HG03521 (cell line): ENCODE measurements around the gene KCNQ1.

ENCODE experiments used
- ATAC-seq: cut with Tn5 transposase; IDR thresholded peaks from one replicate; pipeline ENCODE4 v1.9.1; 2021; ENCODE audit warnings: mild to moderate bottlenecking, moderate library complexity; ENCODE audit not compliant: unreplicated experiment

The KCNQ1 gene

DNA sequence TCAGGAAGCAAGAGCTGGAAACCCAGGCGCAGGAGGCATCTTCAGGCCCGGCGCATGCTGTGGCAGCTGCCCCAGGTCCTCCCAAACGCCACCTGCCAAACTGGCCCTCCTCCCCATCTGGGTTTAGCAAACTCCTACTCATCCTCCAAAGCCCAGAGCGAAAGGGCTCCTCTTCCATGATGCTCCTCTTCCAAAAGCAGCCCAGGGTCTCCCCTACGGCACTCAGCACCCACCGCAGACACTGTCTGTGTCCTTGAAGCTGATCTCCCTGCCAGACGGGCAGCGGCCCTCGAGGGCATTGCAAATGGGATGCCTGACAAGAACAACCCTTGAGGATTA is 414.9 kb downstream of the KCNQ1 start:
- no peak for ATAC-seq

DNA sequence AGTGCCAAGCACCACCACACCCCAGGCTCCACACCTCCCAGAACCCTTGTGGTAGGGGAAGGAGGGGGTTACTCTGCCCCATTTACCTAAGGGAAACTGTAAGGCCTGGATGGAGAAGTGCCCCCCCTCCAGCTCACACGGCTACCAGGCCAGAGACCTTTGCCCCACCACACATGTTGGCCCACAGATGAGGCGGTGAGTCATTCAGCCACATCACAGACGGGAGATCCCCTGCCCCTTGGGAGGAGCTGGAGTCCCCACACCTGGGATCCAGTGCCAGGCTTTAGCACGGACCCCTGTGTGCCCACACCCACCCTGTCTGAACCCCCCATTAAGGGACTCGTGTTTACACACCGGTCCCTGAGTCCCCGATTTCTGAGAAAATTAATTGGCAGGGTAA is 415.8 kb downstream of the KCNQ1 start:
- no peak for ATAC-seq

DNA sequence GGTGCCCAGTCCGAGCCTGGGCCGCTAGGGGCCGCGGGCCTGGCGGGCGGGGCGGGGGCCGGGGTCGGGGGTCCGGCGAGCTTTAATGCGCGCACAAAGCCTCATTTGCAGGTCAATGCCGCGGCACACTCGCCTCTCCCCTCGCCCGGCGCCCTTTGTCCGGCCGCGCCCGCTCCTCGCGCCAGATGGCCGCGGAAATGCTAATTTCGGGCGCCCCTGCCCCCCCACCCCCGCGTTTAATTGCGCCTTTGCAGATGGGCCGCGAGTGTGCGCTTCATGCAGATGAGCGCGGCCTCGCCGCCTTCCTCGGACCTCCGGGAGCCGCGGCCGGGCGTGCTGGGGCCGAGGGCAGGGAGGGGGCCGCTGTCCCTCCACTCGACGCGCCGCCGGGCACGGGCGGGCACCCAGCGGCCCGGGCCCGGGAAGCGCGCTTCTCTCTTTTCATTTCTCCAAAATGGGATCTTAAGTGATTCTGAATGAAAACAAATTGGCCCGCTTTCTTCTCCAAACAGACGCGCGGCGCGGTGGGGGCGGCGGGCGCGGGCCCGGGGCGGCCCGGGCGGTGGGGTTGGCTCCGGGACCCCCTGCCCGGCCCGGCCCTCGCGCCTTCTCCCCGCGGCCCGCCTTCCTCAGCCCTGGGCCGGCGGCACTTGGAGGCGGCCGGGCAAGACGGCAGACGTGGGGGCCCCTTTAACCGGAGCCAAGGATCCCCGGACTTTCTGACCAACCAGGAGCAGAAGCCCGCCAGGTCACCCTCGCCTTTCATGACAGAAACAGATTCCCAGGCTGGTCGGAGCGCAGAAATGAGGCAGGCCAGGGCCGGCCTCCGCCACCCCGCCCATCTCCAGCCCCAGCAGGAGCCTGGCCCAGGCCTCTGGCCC is 417.8 kb downstream of the KCNQ1 start:
- ATAC-seq = no peak

DNA sequence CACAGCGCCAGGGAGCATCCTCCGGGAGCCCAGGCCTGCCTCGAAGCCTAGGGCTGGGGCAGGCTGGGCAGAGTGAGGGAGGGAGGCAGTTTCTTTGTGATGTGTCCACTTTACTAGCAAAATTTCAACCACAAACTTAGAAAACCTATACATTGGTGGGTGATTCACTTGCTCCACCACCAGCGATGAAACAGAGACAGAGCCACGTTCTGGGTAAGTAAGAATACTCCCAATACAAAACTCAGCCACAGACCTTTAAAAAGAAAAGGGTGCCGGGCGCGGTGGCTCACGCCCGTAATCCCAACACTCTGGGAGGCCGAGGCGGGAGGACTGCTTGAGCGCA is 418.4 kb downstream of the KCNQ1 start:
- no peak for ATAC-seq

DNA sequence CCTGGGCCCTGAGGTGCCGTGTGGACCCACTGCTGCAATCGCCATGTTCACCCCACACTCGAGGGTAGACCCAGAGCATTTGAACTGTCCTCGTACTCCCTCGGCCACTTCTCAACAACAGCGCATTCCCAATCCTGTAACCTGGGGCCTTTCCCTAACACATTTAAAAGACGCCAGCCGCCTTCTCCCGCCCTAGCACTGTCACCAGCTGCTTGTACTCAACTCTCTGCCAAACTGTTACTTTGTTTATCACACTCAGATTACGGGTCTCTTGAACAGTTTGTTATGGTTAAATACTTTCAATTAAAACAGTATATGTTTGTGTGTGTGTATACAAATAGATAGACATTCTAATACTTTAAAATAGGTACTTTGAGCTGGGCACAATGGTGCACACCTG is 420.1 kb downstream of the KCNQ1 start:
- no peak for ATAC-seq

DNA sequence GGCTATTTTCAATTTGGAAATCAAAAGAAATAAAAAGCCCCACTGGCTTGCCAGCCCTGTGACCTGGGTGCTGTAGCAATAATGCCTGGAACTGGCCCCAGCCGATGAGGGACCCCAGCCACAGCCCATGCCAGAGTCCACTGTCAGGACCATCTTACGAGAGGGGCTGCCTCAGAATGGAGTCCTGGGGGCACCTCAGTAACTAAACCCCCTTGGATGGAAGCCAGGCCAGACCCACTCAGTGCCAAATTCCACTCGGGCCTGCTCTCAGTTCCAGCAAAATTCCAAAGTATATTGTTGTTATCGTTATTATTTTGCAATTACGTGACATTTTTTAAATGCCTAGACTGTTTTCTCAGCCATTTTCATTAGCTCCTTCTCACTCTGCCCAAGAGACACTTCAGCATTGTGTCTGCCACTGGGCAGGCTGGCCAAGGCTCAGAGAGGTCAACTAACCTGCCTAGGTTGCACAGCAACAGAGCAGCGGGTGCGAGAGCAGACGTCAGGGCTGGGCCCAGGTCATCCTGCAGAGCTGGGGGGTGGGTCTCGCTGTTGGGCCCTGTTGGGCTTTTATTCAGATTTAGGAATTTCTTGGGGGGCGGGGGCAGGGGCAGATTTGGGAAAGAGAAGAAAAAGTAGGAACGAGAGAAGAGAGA is 421.2 kb downstream of the KCNQ1 start:
- ATAC-seq = no peak

DNA sequence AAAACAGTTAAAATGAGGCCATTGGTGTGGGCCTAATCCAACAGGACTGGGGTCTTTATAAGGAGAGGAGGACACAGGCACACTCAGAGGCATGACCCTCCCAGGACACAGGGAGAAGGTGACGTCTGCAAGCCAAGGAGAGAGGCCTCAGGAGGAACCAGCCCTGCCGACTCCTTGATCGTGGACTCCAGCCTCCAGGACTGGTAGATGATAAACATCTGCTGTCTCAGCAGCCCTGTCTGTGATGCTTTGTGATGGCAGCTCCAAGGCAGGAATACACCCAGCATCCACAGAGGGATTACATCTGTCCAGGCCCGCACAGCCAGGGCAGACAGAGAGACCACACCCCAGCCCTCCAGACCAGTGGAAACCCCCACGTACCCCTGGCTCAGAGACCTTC is 422.3 kb downstream of the KCNQ1 start:
- ATAC-seq = no peak

DNA sequence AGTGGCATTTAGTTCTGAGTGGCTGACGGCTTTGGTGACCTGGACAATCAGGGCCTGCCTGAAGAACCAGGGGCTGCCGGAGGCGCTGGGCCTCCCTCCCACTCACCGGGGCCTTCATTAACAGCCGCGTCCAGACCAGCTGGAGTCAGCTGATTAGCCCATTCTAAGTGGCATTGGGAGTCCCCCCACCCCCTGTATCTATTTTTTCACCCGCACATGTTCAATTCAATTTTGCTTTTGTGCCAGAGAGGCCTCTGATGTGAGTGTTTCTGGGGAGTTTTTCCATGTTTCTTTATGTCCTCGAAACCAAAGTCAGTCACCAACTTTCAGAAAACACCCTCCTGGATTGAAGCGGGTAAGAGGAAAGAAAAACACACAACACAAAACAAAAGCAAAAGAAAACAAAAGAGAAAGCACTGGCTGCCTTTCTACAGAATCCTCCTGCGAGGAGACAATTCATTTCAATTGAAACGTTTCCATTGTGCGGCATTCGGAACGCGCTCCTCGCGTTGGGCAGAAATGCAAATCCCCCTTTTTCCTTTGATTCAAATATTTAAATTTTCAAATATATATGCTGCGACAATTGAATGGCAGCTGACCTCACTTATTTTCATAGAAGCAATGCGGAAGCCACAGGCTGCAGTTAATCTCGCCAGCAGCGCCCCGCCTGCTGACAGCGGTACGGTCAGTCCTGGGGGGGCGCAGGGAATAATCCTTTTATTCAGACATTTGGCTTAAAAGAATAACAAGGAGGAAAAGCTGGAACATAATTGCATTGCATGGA is 423.1 kb downstream of the KCNQ1 start:
- no peak for ATAC-seq

DNA sequence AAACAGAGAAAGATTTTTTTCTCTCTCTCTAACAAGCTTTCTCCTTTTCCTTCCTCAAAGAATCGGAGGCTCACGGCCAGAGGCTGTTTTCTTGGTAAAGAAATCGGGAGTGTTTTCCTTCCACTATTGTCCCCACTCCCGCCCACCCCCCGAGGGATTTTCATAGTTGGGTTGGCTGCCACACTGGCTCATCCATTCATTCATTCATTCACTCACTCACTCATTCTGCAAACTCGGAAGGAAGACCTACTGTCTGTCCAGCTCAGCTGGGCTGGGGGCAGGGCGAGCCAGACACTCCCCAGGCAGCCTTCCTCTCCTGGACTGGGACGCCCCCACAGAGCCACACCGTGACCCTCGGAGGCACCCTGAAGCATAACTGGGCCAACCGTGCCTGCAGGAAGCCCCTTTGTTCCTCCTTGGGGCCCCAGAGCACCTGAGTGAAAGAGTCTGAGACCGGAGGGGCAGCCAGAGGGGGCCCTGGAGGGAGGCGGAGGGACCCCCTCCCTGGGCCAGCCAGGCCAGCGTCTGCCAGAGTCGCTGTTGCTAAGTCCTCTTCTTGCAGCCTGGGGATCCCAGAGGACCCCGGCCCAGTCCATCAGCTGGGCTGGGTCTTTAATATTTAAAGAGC is 423.8 kb downstream of the KCNQ1 start:
- no peak for ATAC-seq

DNA sequence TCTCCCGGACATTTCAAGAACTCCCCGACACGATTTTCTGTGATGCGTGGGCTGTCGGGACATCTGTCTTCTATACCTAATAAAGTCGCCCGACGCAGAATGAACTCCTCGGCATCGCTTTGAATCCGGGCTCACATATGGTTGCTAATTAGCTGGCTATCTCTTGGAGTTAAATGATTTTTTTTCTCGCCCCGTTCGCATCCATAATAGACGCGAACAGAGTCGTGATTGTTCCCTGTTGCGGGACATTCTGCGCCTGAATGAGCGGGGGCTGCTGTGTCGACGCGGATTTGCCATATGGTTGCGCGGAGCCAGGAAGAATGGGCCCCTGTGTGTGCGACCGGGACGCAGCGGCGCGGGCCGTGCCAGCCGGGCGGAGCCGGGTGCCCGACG is 424.3 kb downstream of the KCNQ1 start:
- ATAC-seq = no peak

DNA sequence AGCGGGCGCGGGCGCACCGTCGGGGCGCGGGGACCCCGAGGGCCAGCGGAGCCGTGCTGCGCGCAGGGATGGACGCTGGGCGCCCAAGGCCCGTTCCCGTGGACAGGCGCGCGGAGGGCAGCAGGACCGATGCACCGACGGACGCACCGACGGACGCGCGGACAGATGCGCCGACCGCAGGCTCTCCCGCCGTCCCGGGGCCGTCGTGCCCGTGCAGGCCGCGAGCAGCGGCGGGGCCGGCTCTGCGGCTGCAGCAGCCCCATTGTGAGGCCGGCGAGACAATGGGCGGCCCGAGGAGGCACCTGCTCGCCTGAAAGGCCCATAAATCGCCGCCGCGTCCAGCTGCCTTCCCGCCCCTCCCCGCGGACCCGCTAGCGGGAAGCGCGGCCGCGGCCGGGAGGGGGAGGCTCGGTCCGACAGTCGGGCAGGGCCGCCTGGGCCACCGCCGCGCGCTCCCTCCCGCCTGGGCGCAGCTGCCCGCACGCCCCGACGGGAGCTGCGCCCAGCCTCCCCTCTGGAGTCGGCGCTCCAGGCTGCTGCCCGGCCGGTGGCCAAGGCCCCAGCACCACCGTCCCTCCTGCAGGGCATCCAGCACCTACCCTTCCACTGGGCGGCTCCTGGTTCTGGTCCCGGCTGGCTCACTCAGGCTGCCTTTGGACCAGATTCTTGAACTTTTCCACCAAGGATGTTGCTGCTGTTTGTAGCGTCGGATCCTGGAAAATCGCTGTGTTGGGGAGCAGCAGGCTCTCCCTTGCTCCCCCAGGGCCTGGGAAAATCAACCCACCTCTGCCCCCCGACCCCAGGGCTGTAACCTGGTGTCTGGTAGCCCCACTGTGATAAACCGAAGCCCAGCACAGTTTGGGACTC is 425.0 kb downstream of the KCNQ1 start:
- ATAC-seq = no peak

DNA sequence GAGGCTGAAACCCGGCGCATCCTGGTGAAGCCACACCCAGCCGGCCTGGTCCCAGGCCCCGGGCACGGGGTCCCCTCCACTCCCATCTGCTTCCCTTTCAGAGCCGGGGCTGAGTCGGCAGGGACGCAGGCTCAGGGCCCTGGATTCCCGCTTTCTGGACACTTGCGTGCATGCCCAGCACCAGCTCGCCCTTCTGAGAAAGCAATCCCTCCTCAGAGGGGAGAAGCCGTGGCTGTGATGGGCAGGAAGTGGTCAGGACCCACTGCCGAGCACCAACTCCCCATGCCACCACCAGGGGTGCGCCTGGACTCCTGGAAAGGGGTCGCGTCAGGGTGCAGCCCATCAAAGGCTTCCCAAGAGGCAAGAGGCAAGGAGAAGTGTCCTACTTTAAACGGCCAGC is 425.7 kb downstream of the KCNQ1 start:
- ATAC-seq = no peak

DNA sequence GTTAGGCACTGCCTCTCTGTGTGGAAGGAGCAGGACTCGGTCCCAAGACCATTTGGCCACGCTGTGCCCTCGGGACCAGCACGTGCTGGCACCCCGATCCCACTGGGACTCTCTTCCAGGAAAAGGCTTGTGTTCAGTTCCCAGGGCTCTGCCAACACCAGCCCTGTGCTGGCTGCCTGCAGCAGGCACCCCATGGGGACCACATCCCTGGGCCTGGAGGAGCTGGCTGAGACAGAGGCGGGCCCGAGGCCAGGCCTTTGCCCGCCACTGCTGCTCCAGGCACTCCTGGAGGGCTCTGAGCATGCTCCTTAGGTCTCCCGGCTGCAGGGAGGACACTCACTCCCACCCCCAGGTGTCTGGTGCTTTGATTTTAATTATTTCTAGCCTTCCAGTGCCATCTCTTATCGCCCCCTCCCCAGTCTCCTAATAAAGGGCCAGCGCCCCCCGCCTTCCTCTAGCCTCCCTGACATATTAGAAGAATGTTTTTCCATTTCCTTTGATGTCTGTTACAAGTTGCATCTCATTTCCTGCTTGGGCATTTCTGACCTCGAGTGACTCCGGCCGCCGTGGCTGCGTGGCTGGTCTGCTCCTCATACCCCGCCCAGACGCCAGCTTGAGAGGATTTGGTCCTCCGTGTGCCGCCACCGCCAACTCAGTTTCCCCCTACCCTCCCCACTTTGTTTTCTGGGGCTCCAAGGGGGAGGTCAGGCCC is 426.3 kb downstream of the KCNQ1 start:
- ATAC-seq = no peak

DNA sequence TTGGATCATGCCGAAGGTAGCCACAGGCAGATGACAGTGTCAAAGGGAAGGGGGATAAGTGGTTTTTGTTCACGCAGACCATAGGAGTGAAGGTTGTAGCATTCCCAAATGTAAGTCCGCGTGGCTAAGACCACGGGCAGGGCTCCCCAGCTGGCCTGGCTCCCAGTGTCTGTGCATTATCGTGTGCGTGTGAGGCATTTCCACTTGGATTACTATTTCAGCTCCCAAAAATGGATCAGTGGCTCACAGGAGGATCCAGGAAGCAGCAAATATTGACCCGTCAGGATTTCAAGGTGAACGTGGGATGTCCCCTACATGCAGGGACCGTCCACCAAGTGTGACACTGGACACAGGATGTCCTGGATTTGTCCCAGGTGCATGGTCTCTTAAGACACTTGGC is 430.2 kb downstream of the KCNQ1 start:
- ATAC-seq = no peak

DNA sequence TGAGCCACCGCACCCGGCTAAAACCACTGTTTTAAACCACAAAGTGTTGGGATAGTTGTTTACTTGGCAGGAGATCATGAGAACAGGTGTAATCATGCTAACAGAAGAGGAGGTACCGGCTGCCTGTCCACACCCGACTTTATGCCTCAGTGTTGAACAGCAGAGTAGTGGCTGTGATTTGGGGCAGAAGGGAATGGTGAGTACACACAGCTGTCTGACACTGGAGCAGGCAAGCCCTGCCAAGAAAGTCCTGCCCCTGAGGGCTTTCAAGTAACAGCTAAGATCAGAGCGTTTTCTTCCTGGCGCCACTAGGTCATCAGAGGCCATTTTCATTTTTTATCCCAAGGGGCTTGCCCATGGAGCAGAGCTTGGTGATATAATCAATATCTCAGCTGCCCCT is 432.7 kb downstream of the KCNQ1 start:
- ATAC-seq = no peak

DNA sequence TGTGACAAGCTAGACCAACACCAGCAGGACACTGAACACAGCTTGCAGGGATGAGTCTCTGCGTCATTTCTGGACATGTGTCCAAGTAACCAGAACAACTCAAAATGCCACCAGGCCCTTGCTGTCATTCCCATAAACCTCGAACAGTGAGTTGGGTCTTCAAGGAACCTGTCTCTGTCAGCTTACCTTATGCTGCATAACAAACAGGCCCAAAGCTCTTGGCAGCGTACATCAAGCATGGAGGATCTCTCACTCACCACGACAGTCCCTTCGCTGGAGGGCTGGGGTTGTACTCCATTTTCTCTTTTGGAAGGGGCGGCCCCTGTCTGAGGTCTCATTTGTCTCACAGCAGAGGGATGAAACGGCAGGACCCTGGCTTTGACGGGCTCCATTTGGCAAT is 434.0 kb downstream of the KCNQ1 start:
- no peak for ATAC-seq

DNA sequence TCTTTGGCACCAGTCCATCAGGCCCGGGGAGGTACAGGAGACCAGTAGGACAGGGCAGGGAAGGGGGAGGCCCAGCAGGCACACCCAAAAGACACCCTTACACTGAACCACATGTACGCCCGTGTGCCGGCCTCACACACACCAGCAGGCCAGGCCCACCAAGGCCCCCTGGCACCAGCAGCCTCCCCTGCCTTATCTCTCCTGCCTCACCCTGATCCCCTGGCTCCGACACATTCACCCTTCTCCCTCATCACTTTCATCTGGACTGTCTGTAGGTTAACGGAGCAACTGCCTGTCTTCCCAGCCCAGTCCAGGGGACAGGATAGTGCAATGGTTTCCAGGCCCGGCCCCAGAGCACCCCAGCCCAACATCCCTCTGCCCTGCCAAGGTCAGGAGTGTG is 435.8 kb downstream of the KCNQ1 start:
- ATAC-seq = no peak

DNA sequence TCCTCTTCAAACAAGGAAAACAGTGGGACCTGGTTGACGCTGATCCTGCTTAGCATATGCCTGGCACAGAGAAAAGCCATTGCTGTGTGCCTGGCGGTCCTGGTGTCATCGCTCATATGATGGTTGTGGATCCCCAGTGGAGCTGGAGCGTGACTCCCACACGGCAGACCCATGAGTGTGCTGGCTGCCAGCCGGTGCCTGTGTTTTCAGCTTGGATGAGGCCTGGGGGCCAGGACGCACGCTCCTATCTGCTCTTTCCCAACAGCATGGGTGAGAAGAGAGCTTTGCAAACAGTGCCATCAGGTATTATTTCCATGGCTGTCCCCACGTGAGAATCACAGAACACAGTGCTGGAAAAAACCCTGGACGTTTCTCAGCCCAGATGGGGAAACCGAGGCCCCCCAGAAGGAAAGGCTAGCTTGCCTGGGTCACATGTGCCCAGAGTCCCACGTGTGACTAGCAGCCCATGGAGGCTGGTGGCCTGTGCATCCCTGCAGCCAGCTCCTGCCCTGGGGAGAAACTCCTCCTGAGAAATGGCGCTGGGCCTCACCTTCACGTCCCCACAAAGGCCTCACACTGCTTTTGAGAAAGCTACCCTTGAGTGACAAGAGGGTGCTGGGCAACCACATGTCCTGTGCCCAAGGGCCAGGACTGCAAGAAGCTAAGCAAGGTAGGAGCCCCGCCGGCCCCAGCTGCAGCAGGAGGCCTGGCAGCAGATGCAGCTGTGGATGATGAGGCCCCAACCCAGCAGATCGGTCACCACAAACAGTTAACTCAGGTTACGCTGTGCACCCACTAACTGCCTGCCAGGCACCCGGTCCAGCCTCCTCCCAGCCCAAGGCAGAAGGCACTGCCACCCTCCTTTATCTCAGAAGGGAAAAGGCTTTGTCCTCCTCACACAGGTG is 436.5 kb downstream of the KCNQ1 start:
- no peak for ATAC-seq

DNA sequence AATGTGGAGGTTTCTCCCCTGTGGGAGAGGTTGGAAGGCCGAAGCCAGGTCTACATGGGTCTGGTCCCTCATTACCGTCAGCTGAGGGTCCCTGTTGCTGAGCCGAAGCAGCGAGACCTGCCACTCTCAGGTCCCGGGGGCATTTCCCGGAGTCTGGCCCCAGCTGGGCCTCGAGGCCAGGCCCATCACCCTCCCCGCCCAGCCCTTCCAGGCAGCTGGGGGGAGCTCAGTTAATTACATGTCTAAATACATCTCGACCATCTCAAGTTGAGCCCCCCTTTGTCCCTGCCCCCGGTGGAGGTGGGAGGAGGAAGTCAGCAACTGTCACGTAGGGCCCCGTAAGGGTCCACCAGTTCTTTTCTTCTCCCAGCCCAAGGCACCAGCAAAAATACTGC is 437.2 kb downstream of the KCNQ1 start:
- ATAC-seq = no peak
